ENCODE measurements around the gene ZNF124.

Gene ZNF124

DNA sequence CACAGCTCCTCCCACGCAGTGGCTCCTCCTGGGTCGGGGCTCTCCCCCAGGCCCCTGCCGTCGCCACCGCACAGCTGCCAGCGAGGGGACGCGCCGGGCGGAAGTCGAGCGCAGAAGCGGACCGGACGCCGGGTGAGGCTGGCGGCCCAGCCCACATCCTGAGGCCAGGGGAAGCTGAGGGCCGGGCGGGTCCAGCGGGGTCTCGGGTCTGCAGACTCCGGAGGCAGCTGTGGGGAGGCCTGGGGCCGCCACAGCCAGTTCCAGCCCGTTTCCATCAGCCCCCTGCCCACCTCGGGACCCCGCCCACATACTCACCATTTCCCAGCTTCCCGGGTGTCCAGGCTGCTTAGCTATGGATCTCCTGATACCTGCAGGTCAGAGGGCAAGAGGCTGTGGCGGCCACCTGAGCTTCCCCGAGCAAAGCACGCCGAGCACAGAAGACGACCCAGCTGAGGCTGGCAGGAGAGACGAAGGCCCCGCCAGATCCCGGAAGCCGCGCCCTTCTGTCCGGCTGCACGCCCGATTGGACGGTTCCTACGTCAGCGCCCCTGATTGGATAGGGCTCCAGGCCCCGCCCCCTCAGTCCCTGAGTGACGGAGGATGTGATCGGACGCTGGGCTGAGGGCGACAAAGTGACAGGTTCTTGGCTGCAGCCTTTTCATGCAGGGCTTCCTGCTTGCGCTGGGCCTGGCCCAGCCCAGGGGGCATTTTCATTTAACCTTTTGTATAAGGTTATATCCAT lies 38.7 kb upstream of the ZNF124 start:
- H3K4me3 ChIP-seq (ENCODE audit: low read depth, low read length) = peak overlapping the region; percentile 91
- DNase-seq (ENCODE audit: low read depth) = peak; percentile 89
- no peak for TF ChIP-seq CTCF (conservative IDR thresholded peaks at IDR 0.05; ENCODE audit: low read depth, low read length)

DNA sequence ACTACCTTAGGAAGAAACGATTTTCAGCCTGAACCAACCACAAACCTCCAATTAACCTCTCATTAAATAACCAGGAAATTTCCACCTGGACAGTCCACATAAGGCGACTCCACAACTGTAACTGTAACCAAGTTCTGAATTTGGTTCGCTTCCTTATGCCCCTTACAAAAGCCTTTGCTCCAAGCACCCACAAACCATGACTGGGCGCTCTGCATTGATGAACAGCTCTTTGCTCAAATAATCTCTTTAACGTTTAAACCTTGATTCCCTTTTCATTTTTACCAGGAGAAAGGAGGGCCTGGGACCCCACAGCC lies 38.2 kb upstream of the ZNF124 start:
- peak overlapping the region; percentile 91 for H3K4me3 ChIP-seq (ENCODE audit: low read depth, low read length)
- no peak for TF ChIP-seq CTCF (conservative IDR thresholded peaks at IDR 0.05; ENCODE audit: low read depth, low read length)
- peak; percentile 22 for DNase-seq (ENCODE audit: low read depth)

DNA sequence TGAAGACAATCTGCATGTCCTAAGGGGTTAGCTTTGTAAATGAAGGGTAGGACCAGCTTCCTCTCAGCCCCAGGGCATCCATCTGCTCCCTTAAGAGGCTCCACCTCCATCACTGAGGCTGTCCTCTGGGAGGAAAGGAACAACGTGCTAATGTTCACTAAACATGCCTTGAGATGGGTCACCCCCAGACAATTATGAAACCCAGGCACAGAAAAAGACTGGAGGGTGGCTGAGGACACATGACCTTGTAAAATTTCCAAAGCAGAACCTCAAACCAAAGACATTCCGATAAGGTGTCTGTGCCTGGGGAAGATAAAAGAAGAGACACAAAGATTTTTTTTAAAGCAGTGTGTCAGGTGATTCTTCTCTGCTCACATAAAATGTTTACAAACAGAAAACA lies 37.6 kb upstream of the ZNF124 start:
- H3K4me3 ChIP-seq (ENCODE audit: low read depth, low read length) = peak overlapping the region; percentile 91
- TF ChIP-seq CTCF (conservative IDR thresholded peaks at IDR 0.05; ENCODE audit: low read depth, low read length) = no peak
- peak; percentile 14 for DNase-seq (ENCODE audit: low read depth)

DNA sequence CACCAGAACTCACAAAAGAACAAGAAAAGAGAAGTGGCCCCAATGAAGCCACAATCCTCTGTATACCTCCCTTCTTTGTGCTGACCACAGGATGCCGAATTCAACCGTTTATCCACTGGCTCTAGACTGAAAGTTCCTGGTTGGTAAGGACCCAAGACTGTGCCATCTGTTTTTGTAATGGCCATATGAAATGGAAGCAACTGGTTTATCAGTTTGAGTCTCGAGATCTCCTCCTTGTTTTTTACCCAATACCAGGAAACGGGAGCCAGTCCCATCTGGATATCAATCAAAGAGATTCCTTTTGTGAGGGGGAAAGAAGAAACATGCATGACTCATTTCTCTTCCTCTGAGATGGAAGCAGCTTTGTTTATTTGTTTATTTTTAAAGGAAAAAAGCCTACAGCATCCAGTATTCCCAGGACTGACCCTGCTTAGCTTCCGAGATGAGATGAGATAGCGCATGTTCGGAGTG lies 32.4 kb upstream of the ZNF124 start:
- TF ChIP-seq CTCF (conservative IDR thresholded peaks at IDR 0.05; ENCODE audit: low read depth, low read length) = no peak
- peak; percentile 18 for DNase-seq (ENCODE audit: low read depth)
- H3K4me3 ChIP-seq (ENCODE audit: low read depth, low read length) = no peak overlapping the region

- no peak for TF ChIP-seq CTCF (conservative IDR thresholded peaks at IDR 0.05; ENCODE audit: low read depth, low read length)
- H3K4me3 ChIP-seq (ENCODE audit: low read depth, low read length) = no peak overlapping the region
- no peak for DNase-seq (ENCODE audit: low read depth)
Observed at GRCh38 chr1:247198781-247199180, 27.0 kb upstream of the ZNF124 start.

DNA sequence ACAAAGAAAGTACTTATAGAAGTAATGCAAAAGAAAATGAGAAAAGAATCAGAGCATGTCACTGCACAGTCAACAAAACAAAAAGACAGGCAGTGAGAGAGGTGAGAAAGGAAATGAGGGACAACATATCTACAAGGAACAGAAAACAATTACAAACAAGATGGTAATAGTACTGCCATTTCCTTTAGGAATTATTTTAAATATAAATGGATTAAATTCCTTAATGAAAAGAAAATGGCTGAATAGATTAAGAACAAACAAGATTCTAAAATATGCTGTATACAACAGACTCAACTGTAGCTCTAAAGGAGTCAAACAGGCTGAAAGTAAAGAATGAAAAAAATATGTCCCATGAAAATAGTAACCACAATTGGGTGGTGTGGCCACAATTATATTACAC lies 22.1 kb upstream of the ZNF124 start:
- no peak for TF ChIP-seq CTCF (conservative IDR thresholded peaks at IDR 0.05; ENCODE audit: low read depth, low read length)

More for the DNA sequence above, 22.1 kb upstream of the ZNF124 start:
- H3K4me3 ChIP-seq (ENCODE audit: low read depth, low read length) = no peak overlapping the region
- DNase-seq (ENCODE audit: low read depth) = no peak
